HG02870 (cell line): ENCODE measurements around the gene LRFN2.

Source experiments
- ATAC-seq: cut with Tn5 transposase; IDR thresholded peaks from one replicate; pipeline ENCODE4 v1.9.1; 2021; ENCODE audit warnings: mild to moderate bottlenecking, moderate library complexity; ENCODE audit not compliant: unreplicated experiment

Gene LRFN2

DNA sequence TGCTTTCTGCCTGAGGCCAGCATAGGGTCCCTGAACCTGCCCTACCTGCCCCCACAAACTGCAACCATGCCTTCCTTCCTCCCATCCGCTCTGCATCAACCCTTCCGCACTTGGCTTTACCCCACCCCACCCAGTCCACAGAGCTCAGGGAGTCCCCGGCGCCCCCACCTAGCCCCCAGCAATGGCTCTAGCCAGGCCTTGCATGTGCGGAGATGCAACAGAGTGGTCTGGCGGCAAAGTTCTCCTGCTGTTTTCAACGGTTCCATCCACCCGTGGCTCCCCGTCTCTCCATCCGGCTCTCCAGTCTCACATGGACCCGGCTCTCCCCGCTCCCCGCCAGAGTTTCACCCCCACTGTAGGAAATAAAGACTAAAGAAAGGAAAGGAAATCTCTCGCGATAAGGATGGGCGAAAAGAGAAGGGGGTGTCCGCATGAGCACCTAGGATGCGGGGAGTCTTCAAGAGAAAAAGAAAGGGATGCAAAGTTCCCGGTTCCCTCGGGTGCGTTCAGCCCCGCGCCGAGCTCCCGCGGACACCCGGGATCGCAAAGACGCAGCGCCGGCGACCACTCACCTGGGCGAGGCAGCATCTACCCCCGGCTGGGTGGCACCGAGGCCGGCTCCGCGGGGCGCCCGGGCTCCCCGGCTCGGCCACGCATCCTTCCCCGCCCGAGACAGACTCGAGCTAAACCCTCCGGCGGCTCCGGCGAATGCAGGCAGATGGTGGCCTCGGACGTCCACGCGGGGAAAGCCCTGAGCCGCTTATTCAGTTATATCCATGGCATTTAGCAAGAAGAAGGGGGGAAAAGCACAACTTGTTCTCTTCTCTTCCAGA, 579 bp downstream of the LRFN2 start:
- ATAC-seq: no peak

- no peak for ATAC-seq
Observed at GRCh38 chr6:40585651-40586269, 1.4 kb downstream of the LRFN2 start.

DNA sequence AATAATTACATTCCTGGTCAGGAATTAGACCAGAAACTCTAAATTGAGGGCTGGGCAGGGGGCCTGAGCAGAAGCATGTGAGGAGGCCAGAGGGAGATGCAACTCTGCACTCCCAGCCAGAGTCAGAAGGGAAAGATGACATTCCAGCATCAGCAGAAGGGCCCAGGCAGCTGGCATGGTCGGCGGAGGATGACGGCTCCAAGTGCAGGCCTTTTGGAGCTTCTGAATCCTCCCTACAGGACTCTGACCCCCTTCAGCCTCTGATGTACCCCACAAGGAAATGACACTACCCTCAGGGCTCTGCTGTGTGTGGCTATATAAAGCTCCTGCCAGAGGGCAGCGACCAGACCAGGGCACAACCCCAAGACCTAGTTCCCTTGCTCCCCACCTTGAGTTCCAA, 1.9 kb downstream of the LRFN2 start:
- ATAC-seq: no peak

GRCh38 chr6:40584741-40585140, 2.4 kb downstream of the LRFN2 start:
- ATAC-seq: no peak

DNA sequence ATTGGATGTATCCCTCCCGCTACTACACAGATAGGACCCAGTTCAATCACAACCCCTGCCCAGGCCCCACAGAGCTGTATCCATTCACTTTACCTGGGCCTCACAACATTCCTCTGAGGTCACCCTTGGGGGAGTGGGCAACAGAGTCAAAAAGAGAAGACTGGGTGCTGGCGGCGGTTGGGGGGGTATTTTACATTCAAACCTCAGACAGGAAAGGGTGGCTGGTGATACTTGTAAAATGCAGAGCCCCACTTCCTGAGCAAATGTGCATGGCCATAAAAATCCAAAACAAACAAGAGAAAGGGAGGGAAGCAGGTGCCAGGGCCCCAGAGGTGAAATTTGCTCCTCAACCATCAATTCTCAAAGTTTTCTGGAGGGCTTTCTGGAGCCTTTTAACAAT, 3.5 kb downstream of the LRFN2 start:
- no peak for ATAC-seq

GRCh38 chr6:40582892-40583291, 4.3 kb downstream of the LRFN2 start:
- no peak for ATAC-seq

GRCh38 chr6:40579101-40579500, 8.1 kb downstream of the LRFN2 start:
- no peak for ATAC-seq

GRCh38 chr6:40577672-40578071, 9.5 kb downstream of the LRFN2 start:
- ATAC-seq: no peak

DNA sequence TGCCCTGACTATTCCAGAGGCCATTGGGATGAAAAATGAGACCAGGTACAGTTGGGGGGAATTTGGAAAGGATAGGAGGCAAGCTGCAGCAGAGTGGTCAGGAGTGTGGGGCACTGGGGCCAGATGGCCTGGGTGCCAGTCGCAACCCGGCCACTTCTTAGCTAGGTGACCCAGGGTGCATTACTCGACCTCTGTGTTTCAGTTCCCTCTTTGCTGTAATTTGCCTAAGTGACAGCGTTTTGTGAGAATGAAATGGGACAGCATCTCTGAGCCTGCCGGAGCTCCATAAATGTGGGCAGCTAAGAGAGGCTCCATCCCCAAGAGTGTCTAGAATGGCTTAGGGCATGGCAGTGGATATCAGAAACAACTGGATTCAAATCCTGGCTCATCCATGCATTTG, 13.9 kb downstream of the LRFN2 start:
- no peak for ATAC-seq

- no peak for ATAC-seq
Observed at GRCh38 chr6:40569162-40569910, 17.8 kb downstream of the LRFN2 start.

GRCh38 chr6:40568062-40568708, 19.0 kb downstream of the LRFN2 start:
- ATAC-seq: no peak

- no peak for ATAC-seq
Observed at GRCh38 chr6:40563111-40563510, 24.1 kb downstream of the LRFN2 start.

DNA sequence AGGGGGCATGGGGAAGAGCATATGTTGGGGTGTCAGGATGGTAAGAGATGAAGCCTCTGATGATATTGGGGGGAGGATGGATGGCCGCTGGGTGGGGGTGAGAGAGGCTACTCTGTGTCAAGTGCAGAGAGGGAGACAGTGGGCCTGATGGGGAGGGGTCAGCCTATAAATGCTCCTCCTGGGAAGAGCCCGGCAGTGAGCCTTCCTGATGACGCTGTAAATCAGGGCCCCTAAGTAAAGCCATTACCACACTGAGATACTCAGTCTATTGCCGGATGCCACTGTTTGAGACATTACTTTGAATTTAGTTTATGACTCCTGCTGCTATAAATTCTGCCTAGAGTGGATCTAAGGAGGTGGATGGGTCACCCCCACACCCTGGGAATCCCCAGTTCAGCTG, 28.1 kb downstream of the LRFN2 start:
- no peak for ATAC-seq

DNA sequence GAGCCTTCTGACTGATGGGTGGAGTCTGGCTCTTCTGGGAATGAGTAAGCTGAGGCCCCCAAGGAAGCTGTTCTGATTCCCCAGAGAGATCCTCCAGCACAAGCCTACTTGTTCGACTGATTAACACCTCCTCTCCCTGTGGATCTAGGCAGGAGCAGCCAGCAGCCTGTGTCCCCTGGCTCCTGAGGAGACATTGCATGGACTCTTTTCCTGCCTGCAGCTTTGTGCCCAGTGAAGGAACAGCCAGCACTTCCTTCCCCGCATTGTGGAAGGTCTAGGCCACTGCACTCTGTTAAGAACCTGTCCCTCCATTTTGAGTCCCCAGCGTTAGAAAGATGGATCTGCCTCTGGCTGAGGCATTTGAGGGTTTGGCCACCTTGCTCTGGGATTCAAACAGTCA, 29.1 kb downstream of the LRFN2 start:
- no peak for ATAC-seq

DNA sequence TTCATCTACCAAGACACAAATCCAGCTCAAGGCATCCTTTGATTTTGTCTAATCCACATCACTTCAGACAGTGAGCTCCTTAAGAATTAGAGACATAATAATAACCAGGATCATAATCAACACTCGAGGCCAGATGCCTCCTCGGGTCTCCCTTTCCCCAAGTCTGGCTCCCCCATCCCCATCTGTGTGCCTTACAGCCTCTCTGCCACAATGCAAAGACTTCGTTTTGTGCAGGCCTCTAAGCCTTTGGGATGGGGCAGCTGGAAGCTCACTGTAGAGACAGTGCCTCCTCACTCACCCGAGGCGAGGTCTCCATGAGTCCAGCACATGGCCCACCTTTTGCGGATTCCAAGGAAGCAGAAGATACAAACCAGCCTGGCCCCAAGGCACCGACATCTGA, 30.3 kb downstream of the LRFN2 start:
- ATAC-seq: no peak

GRCh38 chr6:40556023-40556422, 31.1 kb downstream of the LRFN2 start:
- ATAC-seq: no peak

GRCh38 chr6:40555092-40555491, 32.1 kb downstream of the LRFN2 start:
- no peak for ATAC-seq

- no peak for ATAC-seq
Observed at GRCh38 chr6:40552941-40553340, 34.2 kb downstream of the LRFN2 start.

DNA sequence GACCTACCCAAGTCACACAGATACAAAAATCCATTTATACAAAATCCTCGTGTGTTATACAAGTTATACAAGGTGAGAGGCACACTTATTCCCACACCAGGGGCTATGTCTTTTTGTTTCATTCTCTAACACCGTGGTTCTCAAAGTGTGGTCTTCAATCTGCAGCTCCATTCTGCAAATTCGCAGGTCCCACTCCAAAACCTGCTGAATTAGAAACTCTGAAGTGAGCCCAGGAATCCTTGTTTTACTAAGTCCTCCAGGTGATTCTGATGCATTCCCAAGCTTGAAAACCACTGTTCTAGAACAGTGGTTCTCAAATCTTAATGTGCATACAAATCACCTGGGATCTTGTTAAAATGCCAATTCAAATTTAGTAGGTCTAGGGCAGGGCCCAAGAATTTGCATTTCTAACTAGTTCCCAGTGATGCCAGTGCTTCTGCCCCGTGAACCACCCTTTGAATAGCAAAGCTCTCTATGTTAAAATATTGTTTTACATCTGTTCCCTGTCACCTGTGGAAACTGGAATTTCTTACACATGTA, 35.1 kb downstream of the LRFN2 start:
- no peak for ATAC-seq

- ATAC-seq: no peak
Observed at GRCh38 chr6:40550202-40551101, 36.7 kb downstream of the LRFN2 start.
